Measurements from ENCODE around the gene RHOJ. TPM values are rescaled to one million over a fixed set of nuclear protein-coding genes. Genes with fewer than 3 reads are reported as not detected.

Gene RHOJ
- total and polyA plus RNA-seq, 2 experiments from 2014 or later: 0.17 TPM; not detected in 1

- Histone ChIP-seq H3K4me1 (ENCODE audit: insufficient read depth) (peaks cover 14% of the 10 kb centered on the region), H3K79me2 (replicated peaks; ENCODE audit: insufficient read depth) (no peaks in the 10 kb centered on the region), H2AFZ (no peak overlapping the region), H3K36me3 (ENCODE audit: insufficient read depth) (no peaks in the 10 kb centered on the region), H3K27me3 (ENCODE audit: insufficient read depth) (no peaks in the 10 kb centered on the region), H3F3A (replicated peaks; ENCODE audit: low read depth) (no peaks in the 10 kb centered on the region), H3K9me2 (ENCODE audit: insufficient read depth) (no peaks in the 10 kb centered on the region; the same call in none of the 2 replicates), H3K4me3 (no peak overlapping the region), H3K27ac (ENCODE audit: low read depth) (no peak overlapping the region), H4K20me1 (replicated peaks; ENCODE audit: insufficient read depth) (no peaks in the 10 kb centered on the region), H3K4me2 (no peak overlapping the region)
- H3K27me3 Mint-ChIP-seq (ENCODE audit: insufficient read depth, low read depth, poor library complexity): no peaks in the 10 kb centered on the region
- ATAC-seq (no peak), DNase-seq (ENCODE audit: low spot score) (no peak)
- TF ChIP-seq CREB1 (CRISPR knock-in tag; IDR thresholded peaks at IDR 0.05; ENCODE audit: low read depth) (no peak), ETS1 (IDR thresholded peaks at IDR 0.05) (no peak), ZNF462 (CRISPR knock-in tag; IDR thresholded peaks at IDR 0.05) (no peak), ZNF331 (CRISPR knock-in tag; IDR thresholded peaks at IDR 0.05; ENCODE audit: low read depth) (no peak), CTCF (conservative IDR thresholded peaks at IDR 0.05; ENCODE audit: low read depth in 2 of 2) (no peak), NANOG (IDR thresholded peaks at IDR 0.05; ENCODE audit: borderline replicate concordance) (no peak), POLR2AphosphoS5 (IDR thresholded peaks at IDR 0.05; ENCODE audit: low read depth) (no peak), STAT1 (IDR thresholded peaks at IDR 0.05; ENCODE audit: unreplicated experiment) (no peak), JUNB (IDR thresholded peaks at IDR 0.05; ENCODE audit: unreplicated experiment) (no peak), ZNF114 (CRISPR knock-in tag; IDR thresholded peaks at IDR 0.05) (no peak), EZH2 (IDR thresholded peaks at IDR 0.05; ENCODE audit: low read depth, unreplicated experiment) (no peak)
- no peaks in the 10 kb centered on the region for H3K36me3 Mint-ChIP-seq (ENCODE audit: low read depth)
- H3K4me1 Mint-ChIP-seq: peaks cover 7% of the 10 kb centered on the region
- H3K9me3 Mint-ChIP-seq: peaks cover 3% of the 10 kb centered on the region
- H3K27ac Mint-ChIP-seq: no peak overlapping the region
- H3K4me3 Mint-ChIP-seq: no peak overlapping the region
These were observed 3.5 kb upstream of the RHOJ start for GRCh38 chr14:63200767-63201166.
